GM23338 (cell line): Measurements from ENCODE around the gene IL6R. TPM values are rescaled to one million over a fixed set of nuclear protein-coding genes. Genes with fewer than 3 reads are reported as not detected.

Experiments
- ATAC-seq: fragments of 200-7000 bp; cut with Tn5 transposase; 3 replicates; pipeline ENCODE4 v1.9.1; 2020
- DNase-seq: peaks from one replicate; pipeline ENCODE4 v3.0.0-alpha.2; 2015; ENCODE audit warnings: low spot score
- H2AFZ ChIP-seq: fragments of 200-600 bp; sonication (generic); 2 replicates; pipeline ENCODE4 v1.8.0; 2016; ENCODE audit warnings: antibody characterized with exemption, mild to moderate bottlenecking, moderate library complexity
- H3F3A ChIP-seq: fragments of 200-600 bp; sonication (generic); replicated peaks from 2 replicates; pipeline ENCODE4 v1.8.0; 2017; ENCODE audit warnings: antibody characterized with exemption, mixed run types, low read depth
- H3K27ac ChIP-seq: fragments of 200-600 bp; sonication (generic); 2 replicates; pipeline ENCODE4 v1.6.1; 2016; ENCODE audit warnings: low read depth
- H3K27me3 ChIP-seq: fragments of 200-600 bp; sonication (generic); 2 replicates; pipeline ENCODE4 v1.8.0; 2016; ENCODE audit warnings: mild to moderate bottlenecking, mixed run types, moderate library complexity; ENCODE audit not compliant: insufficient read depth
- H3K36me3 ChIP-seq: fragments of 200-600 bp; sonication (generic); 2 replicates; pipeline ENCODE4 v1.8.0; 2016; ENCODE audit warnings: mild to moderate bottlenecking; ENCODE audit not compliant: insufficient read depth
- H3K4me1 ChIP-seq: fragments of 200-600 bp; sonication (generic); 2 replicates; pipeline ENCODE4 v1.8.0; 2016; ENCODE audit warnings: mild to moderate bottlenecking, moderate library complexity; ENCODE audit not compliant: insufficient read depth
- H3K4me2 ChIP-seq: fragments of 200-600 bp; sonication (generic); 2 replicates; pipeline ENCODE4 v1.7.1; 2017; ENCODE audit warnings: mixed run types
- H3K4me3 ChIP-seq: fragments of 200-600 bp; sonication (generic); 2 replicates; pipeline ENCODE4 v1.6.1; 2016; ENCODE audit warnings: mixed run types
- H3K79me2 ChIP-seq: fragments of 200-600 bp; sonication (generic); replicated peaks from 2 replicates; pipeline ENCODE4 v1.8.0; 2017; ENCODE audit warnings: mild to moderate bottlenecking; ENCODE audit not compliant: insufficient read depth
- H3K9me2 ChIP-seq: fragments of 200-600 bp; sonication (generic); 2 replicates; pipeline ENCODE4 v1.8.0; 2017; ENCODE audit not compliant: insufficient read depth
- H4K20me1 ChIP-seq: fragments of 200-600 bp; sonication (generic); replicated peaks from 2 replicates; pipeline ENCODE4 v1.8.0; 2017; ENCODE audit warnings: mild to moderate bottlenecking; ENCODE audit not compliant: insufficient read depth
- H3K27ac Mint-ChIP-seq: 2 replicates; pipeline ENCODE4 v1.8.0; 2020; ENCODE audit warnings: inconsistent platforms, mild to moderate bottlenecking, moderate library complexity, mixed read lengths
- H3K27me3 Mint-ChIP-seq: 3 replicates; pipeline ENCODE4 v1.8.0; 2022; ENCODE audit warnings: low read depth, mild to moderate bottlenecking, moderate library complexity, mixed read lengths, inconsistent platforms; ENCODE audit not compliant: insufficient read depth, poor library complexity
- H3K36me3 Mint-ChIP-seq: 3 replicates; pipeline ENCODE4 v1.8.0; 2021; ENCODE audit warnings: low read depth, mild to moderate bottlenecking, inconsistent platforms, moderate library complexity, mixed read lengths
- H3K4me1 Mint-ChIP-seq: 3 replicates; pipeline ENCODE4 v1.8.0; 2020; ENCODE audit warnings: mild to moderate bottlenecking, inconsistent platforms, mixed read lengths
- H3K4me3 Mint-ChIP-seq: 3 replicates; pipeline ENCODE4 v1.8.0; 2021; ENCODE audit warnings: moderate library complexity, mild to moderate bottlenecking, inconsistent platforms, mixed read lengths
- H3K9me3 Mint-ChIP-seq: 3 replicates; pipeline ENCODE4 v1.8.0; 2020; ENCODE audit warnings: moderate library complexity, mild to moderate bottlenecking, inconsistent platforms, mixed read lengths
- CREB1 ChIP-seq: fragments of 250-450 bp; sonication (Bioruptor Pico); IDR thresholded peaks from 2 replicates; pipeline ENCODE4 v1.5.0; 2020; ENCODE audit warnings: low read depth, mild to moderate bottlenecking, moderate library complexity
- CTCF ChIP-seq, 2 experiments: fragments of 200-600 bp in 1 of 2; sonication (generic) in 1 of 2; conservative IDR thresholded peaks; 2 replicates each; pipeline versions ENCODE4 v1.5.1 to v1.6.1; 2016 to 2017; ENCODE audit warnings: antibody characterized with exemption in 2 of 2, low read depth in 2 of 2, mild to moderate bottlenecking in 2 of 2, moderate library complexity in 1 of 2
- ETS1 ChIP-seq: IDR thresholded peaks from 2 replicates; pipeline ENCODE4 v1.6.1; 2016; ENCODE audit warnings: antibody characterized with exemption
- EZH2 ChIP-seq: fragments of 200-600 bp; sonication (generic); IDR thresholded peaks from one replicate; pipeline ENCODE4 v1.8.0; 2017; ENCODE audit warnings: antibody characterized with exemption, mild to moderate bottlenecking, low read depth; ENCODE audit not compliant: unreplicated experiment
- EZH2phosphoT487 ChIP-seq: fragments of 200-600 bp; sonication (generic); IDR thresholded peaks from one replicate; pipeline ENCODE4 v1.8.1; 2018; ENCODE audit warnings: antibody characterized with exemption; ENCODE audit not compliant: unreplicated experiment
- JUNB ChIP-seq: IDR thresholded peaks from one replicate; pipeline ENCODE4 v1.6.1; 2016; ENCODE audit warnings: antibody characterized with exemption; ENCODE audit not compliant: unreplicated experiment
- NANOG ChIP-seq: IDR thresholded peaks from 2 replicates; pipeline ENCODE4 v1.6.1; 2016; ENCODE audit warnings: antibody characterized with exemption, borderline replicate concordance
- POLR2AphosphoS5 ChIP-seq: IDR thresholded peaks from 2 replicates; pipeline ENCODE4 v1.6.1; 2016; ENCODE audit warnings: antibody characterized with exemption, low read depth
- REST ChIP-seq: IDR thresholded peaks from one replicate; pipeline ENCODE4 v1.6.1; 2018; ENCODE audit warnings: antibody characterized with exemption; ENCODE audit not compliant: unreplicated experiment
- STAT1 ChIP-seq: IDR thresholded peaks from one replicate; pipeline ENCODE4 v1.6.1; 2016; ENCODE audit warnings: antibody characterized with exemption; ENCODE audit not compliant: unreplicated experiment
- ZNF114 ChIP-seq: fragments of 250-450 bp; sonication (Bioruptor Pico); IDR thresholded peaks from 2 replicates; pipeline ENCODE4 v1.5.0; 2020; ENCODE audit warnings: mild to moderate bottlenecking, moderate library complexity
- ZNF331 ChIP-seq: fragments of 250-450 bp; sonication (Bioruptor Pico); IDR thresholded peaks from 2 replicates; pipeline ENCODE4 v1.5.0; 2020; ENCODE audit warnings: low read depth, mild to moderate bottlenecking, moderate library complexity
- ZNF462 ChIP-seq: fragments of 250-450 bp; sonication (Bioruptor Pico); IDR thresholded peaks from 2 replicates; pipeline ENCODE4 v1.5.0; 2020; ENCODE audit warnings: mild to moderate bottlenecking, moderate library complexity
- polyA plus RNA-seq: library from polyadenylated mRNA; unstranded; fragments of >200 nt; fragmentation: Nextera tagmentation; extraction: Ambion mirVana; gene quantifications from 2 replicates; pipeline ENCODE4 v1.2.1, GENCODE V29; 2016
- total RNA-seq: library from RNA; depleted of rRNA; stranded (reverse); fragments of >200 nt; shearing (Covaris generic); gene quantifications from 2 replicates; pipeline ENCODE4 v1.2.3, GENCODE V29; 2014

IL6R gene
- total and polyA plus RNA-seq, 2 experiments from 2014 or later = 1.0 to 13.8 TPM

GRCh38 chr1:154453161-154453560 is 48.0 kb downstream of the IL6R start:
- Histone ChIP-seq H3K4me1 (no peaks in the 10 kb centered on the region), H2AFZ (no peak overlapping the region), H3K4me2 (no peak overlapping the region)

More at GRCh38 chr1:154453161-154453560, 48.0 kb downstream of the IL6R start:
- DNase-seq (no peak), ATAC-seq (no peak)
- Mint-ChIP-seq H3K27me3 (peaks cover 4% of the 10 kb centered on the region), H3K4me3 (no peak overlapping the region), H3K36me3 (no peaks in the 10 kb centered on the region), H3K9me3 (no peaks in the 10 kb centered on the region; the same call in 1 of the 3 replicates), H3K4me1 (no peaks in the 10 kb centered on the region), H3K27ac (no peak overlapping the region)
- Histone ChIP-seq H3K27ac (no peak overlapping the region), H3K27me3 (no peaks in the 10 kb centered on the region), H3K4me3 (no peak overlapping the region), H3F3A (no peaks in the 10 kb centered on the region), H3K36me3 (no peaks in the 10 kb centered on the region), H4K20me1 (no peaks in the 10 kb centered on the region), H3K79me2 (no peaks in the 10 kb centered on the region), H3K9me2 (no peaks in the 10 kb centered on the region)
- no peak for TF ChIP-seq EZH2phosphoT487
- TF ChIP-seq REST = no peak
- no peak for TF ChIP-seq EZH2
- no peak for TF ChIP-seq ZNF114 (CRISPR knock-in tag)
- TF ChIP-seq STAT1 = no peak
- TF ChIP-seq NANOG = no peak
- TF ChIP-seq JUNB = no peak
- TF ChIP-seq POLR2AphosphoS5 = no peak
- no peak for TF ChIP-seq CTCF (conservative IDR thresholded peaks at IDR 0.05; ENCODE audit: low read depth in 2 of 2)
- TF ChIP-seq ZNF331 (CRISPR knock-in tag) = no peak
- no peak for TF ChIP-seq ETS1
- no peak for TF ChIP-seq CREB1 (CRISPR knock-in tag)
- no peak for TF ChIP-seq ZNF462 (CRISPR knock-in tag)
